ENCODE data around the gene SPATA3.

The SPATA3 gene

GRCh38 chr2:230974096-230974913, 21.6 kb upstream of the SPATA3 start:
- peak; percentile 94 for ATAC-seq (replicated peaks)
- Mint-ChIP-seq H3K9me3 (peaks cover 0 to 3% of the 10 kb centered on the region in 2 donors), H3K36me3 (ENCODE audit: insufficient read depth) (peaks cover 16% of the 10 kb centered on the region), H3K4me3 (peak overlapping the region; percentile 81 to 88), H3K27ac (peak overlapping the region; percentile 99 to 100), H3K4me1 (ENCODE audit: low read depth in 2 of 2) (peaks cover 30 to 45% of the 10 kb centered on the region in 2 donors), H3K27me3 (no peaks in the 10 kb centered on the region)
- peak; percentile 74 to 78 (median 77) for DNase-seq

DNA sequence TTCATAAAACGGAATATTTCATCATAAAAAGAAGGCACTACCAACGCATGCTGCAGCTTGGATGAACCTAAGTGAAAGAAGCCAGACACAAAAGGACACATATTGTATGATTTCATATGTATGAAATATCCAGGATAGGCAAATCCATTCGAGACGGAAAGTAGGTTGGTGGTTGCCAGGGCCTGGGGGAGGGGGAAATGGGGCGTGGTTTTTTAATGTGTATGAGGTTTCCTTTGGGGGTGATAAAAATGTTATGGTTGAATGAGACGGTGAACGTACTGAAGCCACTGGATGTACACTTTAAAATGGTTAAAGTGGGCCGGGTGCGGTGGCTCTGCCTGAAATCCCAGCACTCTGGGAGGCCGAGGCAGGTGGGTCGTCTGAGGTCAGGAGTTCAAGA, 20.0 kb upstream of the SPATA3 start:
- H3K4me1 Mint-ChIP-seq (ENCODE audit: low read depth in 2 of 2): peaks cover 39 to 56% of the 10 kb centered on the region in 2 donors
- DNase-seq: no peak
- H3K4me3 Mint-ChIP-seq: no peak overlapping the region

GRCh38 chr2:230976671-230977171, 19.2 kb upstream of the SPATA3 start:
- ATAC-seq (replicated peaks) (no peak), DNase-seq (no peak)
- Mint-ChIP-seq H3K4me1 (ENCODE audit: low read depth in 2 of 2) (peaks cover 47 to 64% of the 10 kb centered on the region in 2 donors), H3K4me3 (no peak overlapping the region), H3K36me3 (ENCODE audit: insufficient read depth) (peaks cover 16% of the 10 kb centered on the region), H3K27ac (peak overlapping the region; percentile 33 to 100), H3K27me3 (no peaks in the 10 kb centered on the region), H3K9me3 (peaks cover 0 to 3% of the 10 kb centered on the region in 2 donors)

More for the DNA sequence above, 20.0 kb upstream of the SPATA3 start:
- ATAC-seq (replicated peaks): no peak
- peaks cover 0 to 3% of the 10 kb centered on the region in 2 donors for H3K9me3 Mint-ChIP-seq
- H3K36me3 Mint-ChIP-seq (ENCODE audit: insufficient read depth): peaks cover 16% of the 10 kb centered on the region
- H3K27me3 Mint-ChIP-seq: no peaks in the 10 kb centered on the region
- H3K27ac Mint-ChIP-seq: peak overlapping the region; percentile 33 to 100

- Mint-ChIP-seq H3K4me3 (peak overlapping the region; percentile 32 to 61), H3K27me3 (no peaks in the 10 kb centered on the region), H3K9me3 (no peaks in the 10 kb centered on the region), H3K27ac (peak overlapping the region; percentile 7 to 33), H3K36me3 (ENCODE audit: insufficient read depth) (peaks cover 2% of the 10 kb centered on the region), H3K4me1 (ENCODE audit: low read depth in 2 of 2) (peaks cover 47 to 56% of the 10 kb centered on the region in 2 donors)
- ATAC-seq (replicated peaks) (peak; percentile 54), DNase-seq (no peak)
Measured at GRCh38 chr2:230980468-230980867, 15.5 kb upstream of the SPATA3 start.

- H3K27me3 Mint-ChIP-seq: no peaks in the 10 kb centered on the region
- no peaks in the 10 kb centered on the region for H3K9me3 Mint-ChIP-seq
- no peaks in the 10 kb centered on the region for H3K36me3 Mint-ChIP-seq (ENCODE audit: insufficient read depth)
- peak overlapping the region; percentile 7 to 74 for H3K27ac Mint-ChIP-seq
- H3K4me1 Mint-ChIP-seq (ENCODE audit: low read depth in 2 of 2): peaks cover 44 to 47% of the 10 kb centered on the region in 2 donors
- H3K4me3 Mint-ChIP-seq: peak overlapping the region; percentile 32 to 61
- peak; percentile 62 for ATAC-seq (replicated peaks)
- DNase-seq: peak in 1 of 3 experiments; percentile 9
Measured at GRCh38 chr2:230981704-230982103, 14.2 kb upstream of the SPATA3 start.

- no peaks in the 10 kb centered on the region for H3K9me3 Mint-ChIP-seq
- ATAC-seq (replicated peaks) (no peak), DNase-seq (no peak)
- peaks cover 44% of the 10 kb centered on the region in 2 donors for H3K4me1 Mint-ChIP-seq (ENCODE audit: low read depth in 2 of 2)
- no peaks in the 10 kb centered on the region for H3K36me3 Mint-ChIP-seq (ENCODE audit: insufficient read depth)
- peak overlapping the region; percentile 32 to 61 for H3K4me3 Mint-ChIP-seq
- H3K27ac Mint-ChIP-seq: peak overlapping the region in 1 of 2 donors; percentile 74
- no peaks in the 10 kb centered on the region for H3K27me3 Mint-ChIP-seq
Measured at GRCh38 chr2:230982126-230982525, 13.8 kb upstream of the SPATA3 start.

- ATAC-seq (replicated peaks) (no peak), DNase-seq (no peak)
- peaks cover 44% of the 10 kb centered on the region in 2 donors for H3K4me1 Mint-ChIP-seq (ENCODE audit: low read depth in 2 of 2)
- H3K4me3 Mint-ChIP-seq: no peak overlapping the region
- H3K36me3 Mint-ChIP-seq (ENCODE audit: insufficient read depth): no peaks in the 10 kb centered on the region
- no peaks in the 10 kb centered on the region for H3K9me3 Mint-ChIP-seq
- H3K27ac Mint-ChIP-seq: no peak overlapping the region
- no peaks in the 10 kb centered on the region for H3K27me3 Mint-ChIP-seq
Measured at GRCh38 chr2:230982528-230982927, 13.4 kb upstream of the SPATA3 start.

GRCh38 chr2:230983566-230983965, 12.4 kb upstream of the SPATA3 start:
- peaks cover 38 to 46% of the 10 kb centered on the region in 2 donors for H3K4me1 Mint-ChIP-seq (ENCODE audit: low read depth in 2 of 2)
- H3K27me3 Mint-ChIP-seq: peaks cover 0 to 10% of the 10 kb centered on the region in 2 donors
- DNase-seq: no peak
- no peak for ATAC-seq (replicated peaks)
- no peak overlapping the region for H3K4me3 Mint-ChIP-seq
- H3K27ac Mint-ChIP-seq: peak overlapping the region in 1 of 2 donors; percentile 63
- H3K36me3 Mint-ChIP-seq (ENCODE audit: insufficient read depth): peaks cover 4% of the 10 kb centered on the region
- no peaks in the 10 kb centered on the region for H3K9me3 Mint-ChIP-seq

DNA sequence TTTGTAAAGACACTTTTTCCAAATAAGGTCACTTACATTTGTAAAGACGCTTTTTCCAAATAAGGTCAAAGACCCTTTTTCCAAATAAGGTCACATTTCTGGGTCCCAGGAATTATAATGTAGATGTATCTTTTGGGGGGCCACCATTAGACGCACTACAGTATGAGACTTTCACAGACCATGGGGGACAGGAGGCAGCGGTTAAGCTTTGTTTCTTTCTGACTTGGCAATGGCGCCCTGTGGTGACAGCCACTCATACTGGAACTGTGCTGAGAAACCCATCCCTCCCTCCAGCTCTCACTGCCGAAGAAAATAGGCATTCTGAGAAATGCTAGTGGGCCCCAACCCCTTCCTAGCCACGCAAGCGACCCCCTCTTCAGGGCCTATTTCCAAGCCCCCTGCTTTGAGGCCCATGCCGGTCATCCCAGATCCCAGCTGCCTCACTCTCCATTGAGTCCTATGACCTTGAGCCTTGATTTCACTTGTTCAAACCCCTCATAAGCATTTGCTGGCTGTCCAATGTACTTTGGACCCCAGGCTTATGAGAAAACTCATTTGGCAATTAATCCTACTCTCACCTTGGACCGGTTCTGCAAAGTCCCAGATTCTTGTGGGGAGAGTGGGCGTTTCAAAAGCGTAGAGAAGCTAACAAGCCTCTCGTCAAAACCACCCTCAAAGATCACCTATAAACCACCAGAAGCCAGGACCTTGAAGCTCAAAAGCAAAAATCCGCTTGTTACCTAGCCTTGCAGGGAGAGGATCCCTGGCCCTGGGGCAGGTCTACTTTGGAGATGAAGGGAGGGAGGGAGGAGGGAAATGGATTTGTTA, 11.3 kb upstream of the SPATA3 start:
- no peak for DNase-seq
- H3K4me1 Mint-ChIP-seq (ENCODE audit: low read depth in 2 of 2): peaks cover 35 to 43% of the 10 kb centered on the region in 2 donors
- peak overlapping the region in 1 of 2 donors; percentile 55 for H3K27ac Mint-ChIP-seq
- peaks cover 4% of the 10 kb centered on the region for H3K36me3 Mint-ChIP-seq (ENCODE audit: insufficient read depth)
- no peaks in the 10 kb centered on the region for H3K9me3 Mint-ChIP-seq
- H3K27me3 Mint-ChIP-seq: peaks cover 0 to 12% of the 10 kb centered on the region in 2 donors
- peak; percentile 40 for ATAC-seq (replicated peaks)
- peak overlapping the region in 1 of 2 donors; percentile 11 for H3K4me3 Mint-ChIP-seq

DNA sequence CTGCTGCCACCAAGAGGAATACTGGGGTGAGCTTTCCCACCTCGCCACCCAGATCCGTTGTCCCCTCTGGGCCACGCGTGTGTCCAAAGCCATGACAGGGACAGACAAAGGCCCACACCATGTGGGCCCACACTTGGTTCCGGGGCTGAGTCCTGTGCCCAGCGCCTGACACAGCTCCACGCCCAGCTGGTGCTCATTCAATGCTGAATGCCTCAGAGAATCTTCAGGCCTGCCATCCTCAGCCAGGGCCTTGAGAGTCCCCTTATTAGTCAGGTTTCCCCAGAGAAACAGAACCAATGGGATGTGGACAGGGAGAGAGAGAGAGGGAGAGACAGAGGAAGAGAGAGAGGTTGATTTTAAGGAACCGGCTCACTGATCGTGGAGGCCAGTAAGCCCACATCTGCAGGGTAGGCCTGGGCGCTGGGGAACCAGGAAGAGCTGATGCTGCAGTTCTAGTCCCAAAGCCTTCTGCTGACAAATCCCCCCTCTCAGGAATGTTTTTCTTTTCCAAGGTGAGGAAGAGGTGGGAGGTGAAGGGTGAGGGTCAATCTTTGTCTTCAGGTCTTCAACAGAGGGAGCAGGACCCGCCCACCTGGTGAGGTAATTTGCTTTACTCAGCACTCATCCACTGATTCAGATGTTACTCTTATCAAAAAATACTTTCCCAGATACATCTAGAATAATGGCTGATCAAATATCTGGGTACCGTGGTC, 10.2 kb upstream of the SPATA3 start:
- Mint-ChIP-seq H3K9me3 (no peaks in the 10 kb centered on the region), H3K4me1 (ENCODE audit: low read depth in 2 of 2) (peaks cover 27 to 35% of the 10 kb centered on the region in 2 donors), H3K27ac (peak overlapping the region in 1 of 2 donors; percentile 65), H3K36me3 (ENCODE audit: insufficient read depth) (peaks cover 4% of the 10 kb centered on the region), H3K27me3 (peaks cover 0 to 12% of the 10 kb centered on the region in 2 donors), H3K4me3 (no peak overlapping the region)
- DNase-seq: no peak
- no peak for ATAC-seq (replicated peaks)

- peaks cover 18 to 25% of the 10 kb centered on the region in 2 donors for H3K4me1 Mint-ChIP-seq (ENCODE audit: low read depth in 2 of 2)
- ATAC-seq (replicated peaks): no peak
- peak overlapping the region in 1 of 2 donors; percentile 65 for H3K27ac Mint-ChIP-seq
- H3K4me3 Mint-ChIP-seq: peak overlapping the region; percentile 47 to 64
- no peaks in the 10 kb centered on the region for H3K9me3 Mint-ChIP-seq
- H3K36me3 Mint-ChIP-seq (ENCODE audit: insufficient read depth): peaks cover 4% of the 10 kb centered on the region
- DNase-seq: no peak
- peaks cover 5 to 19% of the 10 kb centered on the region in 2 donors for H3K27me3 Mint-ChIP-seq
Measured at GRCh38 chr2:230986520-230987136, 9.3 kb upstream of the SPATA3 start.

DNA sequence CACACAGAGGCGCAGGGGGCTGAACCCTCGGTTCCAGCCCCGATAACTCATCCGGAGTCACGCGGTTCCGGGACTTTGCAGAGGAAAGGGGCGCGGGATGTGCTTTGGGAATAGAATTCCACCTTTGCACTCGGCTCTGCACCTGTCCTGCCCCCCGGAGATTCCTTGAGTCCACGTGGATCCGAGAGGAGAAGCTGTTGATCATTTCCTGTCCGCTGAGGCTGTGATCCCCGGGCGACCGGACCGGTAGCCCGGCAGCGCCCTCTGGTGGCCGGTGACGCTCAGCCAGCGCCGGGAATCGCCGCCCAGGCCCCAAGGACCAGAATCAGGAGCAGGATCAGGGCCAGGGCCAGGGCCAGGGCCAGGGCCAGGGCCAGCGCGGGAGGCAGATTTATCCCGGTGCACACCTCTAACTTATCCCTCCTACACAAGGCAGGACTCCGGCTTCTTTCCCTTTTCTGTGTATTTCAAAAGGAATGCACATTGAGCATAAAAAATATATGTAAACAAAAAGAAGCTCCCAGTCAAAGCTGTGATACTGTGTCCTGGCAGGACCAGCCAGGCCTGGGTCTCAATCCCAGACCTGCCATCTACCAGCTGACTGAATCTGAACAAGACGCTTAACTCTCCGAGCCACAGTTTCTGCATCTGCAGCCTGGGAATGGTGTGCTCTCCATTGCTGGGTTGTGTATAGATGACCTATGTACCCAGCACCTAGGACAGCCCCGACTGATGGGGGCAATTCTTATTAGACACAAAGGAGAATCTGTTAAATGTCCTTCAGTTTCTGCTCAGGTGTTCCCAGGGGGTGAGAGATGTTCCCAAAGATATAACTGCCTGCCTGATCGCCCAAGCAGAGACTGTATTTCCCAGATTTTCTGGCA, 8.5 kb upstream of the SPATA3 start:
- Mint-ChIP-seq H3K4me3 (peak overlapping the region; percentile 47 to 64), H3K36me3 (ENCODE audit: insufficient read depth) (peaks cover 4% of the 10 kb centered on the region), H3K4me1 (ENCODE audit: low read depth in 2 of 2) (peaks cover 10 to 19% of the 10 kb centered on the region in 2 donors), H3K27me3 (peaks cover 12 to 26% of the 10 kb centered on the region in 2 donors), H3K27ac (no peak overlapping the region), H3K9me3 (no peaks in the 10 kb centered on the region)
- ATAC-seq (replicated peaks): peak; percentile 79
- peak; percentile 71 to 80 (median 79) for DNase-seq

Data from effector memory CD8-positive, alpha-beta T cell (primary cell).